Measurements from ENCODE around the gene ZNF747. TPM values are rescaled to one million over a fixed set of nuclear protein-coding genes. Genes with fewer than 3 reads are reported as not detected.

ZNF747 gene
- total RNA-seq: 10 to 100 TPM in 1 of 2 donors, 1 to 10 TPM in 1; 6.9 to 12.9 TPM

DNA sequence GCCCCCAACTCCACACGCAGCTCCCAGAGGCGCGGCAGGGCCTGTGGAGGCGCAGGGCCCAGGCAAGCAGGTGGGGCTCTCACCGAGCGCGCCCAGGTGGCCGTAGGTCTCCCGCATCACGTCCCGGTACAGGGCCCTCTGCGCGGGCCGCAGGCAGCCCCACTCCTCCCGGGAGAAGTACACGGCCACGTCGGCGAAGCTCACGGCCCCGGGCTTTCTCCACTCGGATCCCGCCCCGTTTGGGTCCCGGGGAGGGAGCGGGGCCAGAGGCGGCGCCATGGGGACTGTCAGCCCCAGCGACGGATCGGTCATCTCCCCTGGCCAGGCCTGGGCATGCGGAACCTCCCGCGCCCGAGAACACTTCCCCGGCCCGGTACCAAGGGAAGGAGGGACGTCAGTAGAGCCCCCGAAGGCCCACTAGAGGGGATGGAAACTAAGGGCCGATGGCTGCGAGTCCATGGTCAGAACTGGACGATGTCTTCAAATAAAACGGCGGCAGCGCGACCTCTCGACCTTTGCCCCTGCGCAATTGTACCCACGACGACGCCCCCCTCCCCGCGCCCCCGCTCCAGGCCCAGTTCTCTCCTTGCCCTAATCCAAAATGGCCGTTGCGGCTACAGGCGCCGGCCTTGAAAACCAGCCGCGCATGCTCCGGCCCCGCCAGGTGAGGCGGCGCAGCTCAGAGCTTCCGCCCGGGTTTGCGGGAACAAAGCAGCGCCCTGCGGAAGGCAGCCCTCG is at the start of gene ZNF747:
Gene ZNF747, minus strand, starts transcription at position 491 of the 738 bp plus-strand sequence. Its CDS starts 179 bp downstream, at position 312.
- Mint-ChIP-seq H3K27me3 (no peaks in the 10 kb centered on the region), H3K9me3 (no peaks in the 10 kb centered on the region), H3K36me3 (ENCODE audit: low read depth) (peaks cover 70% of the 10 kb centered on the region), H3K27ac (peak within 1 kb of the TSS; percentile 99), H3K4me1 (no peaks in the 10 kb centered on the region), H3K4me3 (peak within 1 kb of the TSS; percentile 99)
- ATAC-seq (replicated peaks): peak; percentile 82

DNA sequence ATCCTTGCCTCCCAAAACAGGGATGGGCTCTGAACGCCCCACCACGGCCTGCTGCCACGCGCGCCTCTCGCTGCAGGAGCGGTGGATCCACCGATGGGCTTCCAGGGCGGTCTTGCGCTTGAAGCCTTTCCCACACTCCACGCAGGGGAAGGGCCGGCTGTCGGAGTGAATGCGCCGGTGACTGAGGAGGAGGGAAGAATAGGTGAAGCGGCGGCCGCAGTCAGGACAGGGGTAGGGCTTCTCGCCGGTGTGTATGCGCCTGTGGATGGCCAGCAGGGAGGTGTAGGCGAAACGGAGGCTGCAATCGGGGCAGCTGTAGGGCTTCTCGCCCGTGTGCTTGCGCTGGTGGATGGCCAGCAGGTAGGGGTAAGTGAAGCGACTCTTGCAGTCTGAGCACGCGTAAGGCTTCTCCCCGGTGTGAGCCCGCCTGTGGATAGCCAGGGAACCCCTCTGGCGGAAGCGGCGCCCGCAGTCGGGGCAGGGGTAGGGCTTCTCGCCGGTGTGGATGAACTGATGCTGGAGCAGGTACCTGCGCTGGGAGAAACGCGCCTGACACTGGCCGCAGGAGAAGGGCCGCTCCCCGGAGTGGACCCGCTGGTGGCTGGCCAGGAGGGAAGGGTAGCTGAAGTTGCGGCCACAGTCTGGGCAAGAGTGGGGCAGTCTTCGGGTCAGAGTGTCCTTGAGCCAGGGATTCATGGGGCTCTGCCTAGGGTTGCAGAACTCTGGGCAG is 48.1 kb upstream of the ZNF747 start:
- peaks cover 78% of the 10 kb centered on the region for H3K36me3 Mint-ChIP-seq (ENCODE audit: low read depth)
- ATAC-seq (replicated peaks): no peak
- H3K27ac Mint-ChIP-seq: no peak overlapping the region

DNA sequence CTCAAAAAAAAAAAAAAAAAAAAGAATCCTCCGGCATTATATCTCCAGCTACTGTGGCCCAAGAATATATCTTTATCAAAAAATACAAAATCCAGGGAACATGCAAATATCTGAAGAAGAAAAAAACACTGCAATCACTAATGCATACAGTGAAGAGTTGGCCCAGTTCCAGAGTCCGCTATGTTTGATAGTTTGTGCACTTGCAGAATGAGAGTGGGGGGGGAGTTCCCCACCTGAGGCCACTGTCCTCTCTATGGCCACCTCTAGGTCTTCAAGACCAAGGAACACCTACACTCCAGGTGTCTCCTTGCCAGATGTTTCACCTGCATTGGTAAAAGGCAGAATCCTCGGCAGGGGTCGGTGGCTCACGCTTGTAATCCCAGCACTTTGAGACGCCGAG is 46.8 kb upstream of the ZNF747 start:
- Mint-ChIP-seq H3K36me3 (ENCODE audit: low read depth) (peaks cover 73% of the 10 kb centered on the region), H3K27me3 (no peaks in the 10 kb centered on the region), H3K4me3 (no peak overlapping the region), H3K27ac (no peak overlapping the region), H3K9me3 (no peaks in the 10 kb centered on the region), H3K4me1 (no peaks in the 10 kb centered on the region)
- no peak for ATAC-seq (replicated peaks)

More for the DNA sequence above, 48.1 kb upstream of the ZNF747 start:
- H3K4me3 Mint-ChIP-seq: no peak overlapping the region
- no peaks in the 10 kb centered on the region for H3K27me3 Mint-ChIP-seq
- H3K9me3 Mint-ChIP-seq: no peaks in the 10 kb centered on the region
- no peaks in the 10 kb centered on the region for H3K4me1 Mint-ChIP-seq

DNA sequence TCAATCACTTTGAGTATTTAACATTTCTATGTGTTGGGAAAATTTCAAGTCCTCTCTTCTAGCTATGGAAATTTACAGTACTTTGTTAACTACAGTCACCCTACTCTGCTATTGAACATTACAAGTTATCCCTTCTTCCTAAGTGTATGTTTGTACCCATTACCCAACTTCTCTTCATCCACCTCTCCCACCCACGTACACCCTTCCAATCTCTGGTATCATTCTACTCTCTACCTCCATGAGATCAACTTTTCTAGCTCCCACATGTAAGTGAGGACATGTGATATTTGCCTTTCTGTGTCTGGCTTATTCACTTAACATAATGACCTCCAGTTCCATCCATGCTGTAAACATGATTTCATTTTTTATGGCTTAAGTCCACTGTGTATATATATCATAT is 40.0 kb upstream of the ZNF747 start:
- no peak for ATAC-seq (replicated peaks)
- no peak overlapping the region for H3K4me3 Mint-ChIP-seq
- peaks cover 16% of the 10 kb centered on the region for H3K4me1 Mint-ChIP-seq
- H3K36me3 Mint-ChIP-seq (ENCODE audit: low read depth): peaks cover 21% of the 10 kb centered on the region
- H3K9me3 Mint-ChIP-seq: no peaks in the 10 kb centered on the region
- no peak overlapping the region for H3K27ac Mint-ChIP-seq
- no peaks in the 10 kb centered on the region for H3K27me3 Mint-ChIP-seq

DNA sequence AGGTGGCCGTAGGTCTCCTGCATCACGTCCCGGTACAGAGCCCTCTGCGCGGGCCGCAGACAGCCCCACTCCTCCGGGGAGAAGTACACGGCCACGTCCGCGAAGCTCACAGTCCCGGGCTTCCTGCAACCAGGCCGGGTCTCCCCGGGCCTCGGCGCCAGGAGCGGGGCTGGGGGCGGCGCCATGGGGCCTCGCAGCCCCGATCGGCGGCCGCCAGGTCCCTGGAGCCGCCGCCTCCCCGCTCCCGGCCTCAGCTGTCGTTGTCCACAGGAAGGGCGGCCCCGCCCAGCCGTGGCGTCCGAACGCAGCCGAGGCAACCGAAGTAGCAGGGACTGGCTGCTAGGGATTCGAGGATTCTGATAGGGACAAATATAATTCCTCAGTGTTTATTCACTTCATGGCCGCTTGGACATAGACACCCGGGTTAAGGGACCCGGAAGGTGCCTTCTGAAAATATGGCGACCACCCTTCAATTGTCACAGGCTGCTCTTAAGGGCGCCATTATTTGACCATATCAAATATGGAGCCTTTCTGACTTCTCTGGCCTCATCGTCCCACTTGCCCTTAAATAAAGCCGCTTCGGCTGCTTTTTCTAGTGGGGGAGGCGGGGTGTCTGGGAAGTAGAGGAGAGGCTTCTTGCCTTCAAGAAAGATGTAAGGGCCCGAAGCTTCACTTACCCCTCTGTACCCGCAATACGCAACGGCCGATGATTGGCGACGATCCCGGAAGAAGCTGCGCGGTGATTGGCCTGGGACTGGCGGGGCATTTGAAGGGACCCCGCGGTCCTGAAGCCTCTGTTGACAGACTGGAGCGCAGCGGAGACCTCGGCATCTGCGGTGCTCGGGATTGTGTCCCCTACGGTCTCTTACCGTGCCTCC is 37.0 kb upstream of the ZNF747 start, which contains the start of gene ZNF688:
Gene ZNF688, minus strand, starts transcription at position 270 of the 878 bp plus-strand sequence. Its CDS starts 85 bp downstream, at position 185.
- Mint-ChIP-seq H3K4me1 (peaks cover 31% of the 10 kb centered on the region), H3K9me3 (no peaks in the 10 kb centered on the region), H3K36me3 (ENCODE audit: low read depth) (no peaks in the 10 kb centered on the region), H3K27me3 (no peaks in the 10 kb centered on the region), H3K27ac (peak within 1 kb of the TSS; percentile 94), H3K4me3 (peak within 1 kb of the TSS; percentile 97)
- ATAC-seq (replicated peaks): peak; percentile 64

DNA sequence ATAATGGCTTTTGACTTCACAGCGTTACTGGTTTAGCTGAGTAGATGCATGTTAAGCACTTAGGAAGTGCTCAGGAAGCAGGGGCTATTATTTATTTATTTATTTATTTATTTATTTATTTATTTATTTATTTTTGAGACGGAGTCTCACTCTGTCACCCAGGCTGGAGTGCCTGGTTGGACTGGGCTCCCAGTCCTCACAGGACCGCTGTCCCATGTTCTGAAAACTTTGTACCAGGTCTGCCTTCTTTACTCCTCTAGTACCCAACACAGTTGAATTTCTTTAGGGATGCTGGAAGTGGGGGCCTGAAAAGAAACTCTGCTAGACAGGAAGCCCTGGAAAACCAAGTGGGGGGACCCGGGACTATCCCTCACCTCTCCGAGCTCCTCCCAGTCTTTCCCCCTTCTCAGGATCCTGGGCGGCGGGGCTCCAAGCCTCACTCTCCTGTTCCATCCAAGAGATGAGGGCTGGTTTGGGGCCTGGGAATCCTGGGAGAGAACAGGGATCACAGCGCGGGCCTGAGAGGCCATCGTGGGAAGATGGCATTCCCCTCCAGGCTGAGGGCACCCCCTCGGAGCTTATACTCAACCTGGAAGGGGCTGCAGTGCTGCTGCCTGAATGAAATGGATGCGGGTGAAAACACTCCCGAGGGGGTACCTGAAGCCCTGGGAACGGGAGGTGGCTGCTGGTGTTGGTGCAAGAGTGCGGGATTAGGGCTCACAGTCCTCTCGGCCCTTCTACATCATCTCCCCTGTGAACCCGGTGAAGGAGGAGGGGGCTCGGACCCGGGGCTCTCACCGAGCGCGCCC is 36.2 kb upstream of the ZNF747 start:
- peaks cover 37% of the 10 kb centered on the region for H3K4me1 Mint-ChIP-seq
- H3K27ac Mint-ChIP-seq: peak overlapping the region; percentile 94
- H3K9me3 Mint-ChIP-seq: no peaks in the 10 kb centered on the region
- no peaks in the 10 kb centered on the region for H3K27me3 Mint-ChIP-seq
- no peak for ATAC-seq (replicated peaks)
- peak overlapping the region; percentile 97 for H3K4me3 Mint-ChIP-seq
- H3K36me3 Mint-ChIP-seq (ENCODE audit: low read depth): no peaks in the 10 kb centered on the region

DNA sequence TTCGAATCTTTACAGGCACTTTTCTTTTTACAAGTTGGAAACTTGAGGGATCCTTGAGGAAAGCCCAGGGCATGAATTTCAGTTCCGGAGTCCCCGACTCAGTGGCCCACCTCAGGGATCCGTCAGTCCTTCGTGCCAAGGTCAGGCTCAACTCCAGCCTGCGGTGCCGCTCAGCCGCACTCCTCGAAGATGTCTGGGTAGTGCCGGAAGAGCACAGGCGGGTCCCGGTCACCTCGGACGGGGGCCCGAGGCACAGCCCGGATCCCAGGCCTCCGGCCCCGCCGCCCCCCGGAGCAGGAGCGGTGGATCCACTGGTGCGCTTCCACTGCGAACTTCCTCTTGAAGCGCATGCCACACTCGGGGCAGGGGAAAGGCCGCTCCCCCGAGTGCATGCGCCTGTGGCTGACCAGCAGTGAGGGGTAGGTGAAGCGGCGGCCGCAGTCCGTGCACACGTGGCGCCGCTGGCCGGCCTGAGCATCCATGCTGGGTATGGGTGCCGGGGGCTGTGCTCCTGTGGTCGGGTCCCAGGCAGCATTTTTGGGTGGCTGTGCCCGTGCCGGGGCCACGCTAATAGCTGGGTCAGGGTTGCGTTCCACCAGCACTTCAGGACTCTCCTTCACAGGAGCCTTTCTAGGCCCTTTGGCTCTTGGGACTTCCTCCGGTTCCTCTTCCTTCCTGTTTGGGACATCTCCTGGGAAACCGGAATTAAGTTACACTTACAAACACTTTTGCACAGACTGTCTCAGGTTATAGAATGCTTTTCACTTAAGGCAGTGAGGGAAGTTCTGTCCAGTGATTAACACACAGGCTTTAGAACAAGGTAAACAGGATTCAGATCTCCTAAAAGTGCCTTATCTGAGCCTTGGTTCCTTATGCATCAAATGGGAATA is 35.3 kb upstream of the ZNF747 start:
- peak overlapping the region; percentile 94 for H3K27ac Mint-ChIP-seq
- H3K9me3 Mint-ChIP-seq: no peaks in the 10 kb centered on the region
- ATAC-seq (replicated peaks): no peak
- H3K4me1 Mint-ChIP-seq: peaks cover 34% of the 10 kb centered on the region
- H3K36me3 Mint-ChIP-seq (ENCODE audit: low read depth): no peaks in the 10 kb centered on the region
- no peaks in the 10 kb centered on the region for H3K27me3 Mint-ChIP-seq
- peak overlapping the region; percentile 97 for H3K4me3 Mint-ChIP-seq

DNA sequence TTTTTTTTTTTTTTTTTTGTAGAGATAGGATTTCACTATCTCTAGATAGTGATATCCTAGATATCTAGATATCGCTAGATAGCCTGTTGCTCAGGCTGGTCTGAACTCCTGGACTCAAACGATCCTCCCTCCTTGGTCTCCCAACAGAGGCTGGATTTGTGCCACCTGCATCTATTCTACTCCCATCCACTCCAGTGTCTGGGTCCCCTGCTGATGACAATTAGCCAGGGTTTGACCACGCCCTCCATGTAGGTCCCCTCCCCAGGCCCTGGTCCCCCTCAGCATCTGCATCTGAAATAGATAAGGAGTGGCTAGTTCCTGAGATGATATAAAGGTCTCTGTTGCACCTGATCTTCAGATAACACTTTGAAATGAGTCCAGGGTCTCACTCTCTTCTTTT is 34.6 kb upstream of the ZNF747 start:
- no peak for ATAC-seq (replicated peaks)
- H3K4me1 Mint-ChIP-seq: peaks cover 29% of the 10 kb centered on the region
- peak overlapping the region; percentile 29 for H3K4me3 Mint-ChIP-seq
- H3K36me3 Mint-ChIP-seq (ENCODE audit: low read depth): no peaks in the 10 kb centered on the region
- no peaks in the 10 kb centered on the region for H3K27me3 Mint-ChIP-seq
- H3K27ac Mint-ChIP-seq: peak overlapping the region; percentile 59
- H3K9me3 Mint-ChIP-seq: no peaks in the 10 kb centered on the region

DNA sequence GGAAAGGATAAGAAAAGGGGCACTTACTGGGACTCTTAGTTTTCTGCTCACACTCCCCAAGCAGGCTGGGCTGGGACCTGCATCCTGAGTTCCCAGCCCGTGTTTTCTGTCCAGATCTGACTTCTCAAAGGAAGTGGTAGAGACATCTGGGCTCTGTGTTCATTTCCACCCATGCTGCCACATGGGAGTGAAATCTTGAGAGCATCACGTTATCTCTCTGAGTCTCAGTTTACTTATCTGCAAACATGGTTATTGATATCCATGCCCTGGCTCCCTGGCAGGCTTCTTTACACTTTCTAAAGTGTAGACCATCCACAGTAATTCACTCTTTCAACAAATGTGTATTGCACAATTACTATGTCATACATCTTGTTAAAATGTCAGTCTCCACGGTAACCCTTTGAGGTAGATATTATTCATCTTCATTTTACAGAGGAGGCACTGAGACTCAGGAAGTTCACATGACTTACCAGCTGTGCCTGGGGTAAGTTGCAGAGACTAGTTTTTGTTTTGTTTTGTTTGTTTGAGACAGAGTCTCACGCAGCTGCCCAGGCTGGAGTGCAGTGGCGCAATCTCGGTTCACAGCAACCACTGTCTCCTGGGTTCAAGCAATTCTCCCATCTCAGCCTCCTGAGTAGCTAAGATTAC is 33.5 kb upstream of the ZNF747 start:
- Mint-ChIP-seq H3K4me1 (peaks cover 26% of the 10 kb centered on the region), H3K27ac (peak overlapping the region; percentile 91), H3K4me3 (peak overlapping the region; percentile 88), H3K27me3 (no peaks in the 10 kb centered on the region), H3K36me3 (ENCODE audit: low read depth) (no peaks in the 10 kb centered on the region), H3K9me3 (no peaks in the 10 kb centered on the region)
- ATAC-seq (replicated peaks): peak; percentile 66

DNA sequence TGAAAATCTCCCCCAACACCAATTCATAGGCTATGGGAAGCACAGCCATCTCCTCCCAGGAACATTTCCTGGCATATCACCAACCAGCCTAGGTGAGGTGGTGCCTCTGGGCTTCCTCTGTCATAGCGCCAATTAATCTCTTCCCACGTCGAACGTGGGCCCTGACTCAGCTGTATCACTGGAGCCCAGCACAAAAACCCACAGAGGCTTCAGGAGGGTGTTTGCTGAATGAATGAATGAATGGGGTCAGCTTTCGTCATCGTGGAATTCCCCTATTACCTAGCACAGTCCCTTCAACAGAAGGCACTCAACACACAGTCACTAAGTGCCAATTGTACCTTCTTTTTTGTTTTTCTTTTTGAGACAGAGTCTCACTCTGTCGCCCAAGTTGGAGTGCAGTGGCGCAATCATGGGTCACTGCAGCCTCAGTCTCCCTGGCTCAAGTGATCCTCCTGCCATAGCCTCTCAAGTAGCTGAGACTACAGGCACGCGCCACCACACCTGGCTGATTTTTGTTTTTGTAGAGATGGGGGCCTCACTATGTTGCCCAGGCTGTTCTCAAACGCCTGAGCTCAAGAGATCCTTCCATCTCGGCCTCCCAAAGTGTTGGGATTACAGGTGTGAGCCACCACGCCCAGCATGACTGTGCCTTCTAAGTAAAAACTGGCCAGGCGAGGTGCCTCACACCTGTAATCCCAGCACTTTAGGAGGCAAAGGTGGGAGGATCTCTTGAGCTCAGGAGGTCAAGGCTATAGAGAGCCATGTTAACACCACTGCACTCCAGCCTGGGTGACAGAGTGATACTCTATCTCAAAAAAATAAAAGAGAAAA is 32.7 kb upstream of the ZNF747 start:
- Mint-ChIP-seq H3K27ac (peak overlapping the region; percentile 91), H3K27me3 (no peaks in the 10 kb centered on the region), H3K36me3 (ENCODE audit: low read depth) (no peaks in the 10 kb centered on the region), H3K4me1 (peaks cover 24% of the 10 kb centered on the region), H3K9me3 (no peaks in the 10 kb centered on the region), H3K4me3 (peak overlapping the region; percentile 88)
- ATAC-seq (replicated peaks): peak; percentile 77

DNA sequence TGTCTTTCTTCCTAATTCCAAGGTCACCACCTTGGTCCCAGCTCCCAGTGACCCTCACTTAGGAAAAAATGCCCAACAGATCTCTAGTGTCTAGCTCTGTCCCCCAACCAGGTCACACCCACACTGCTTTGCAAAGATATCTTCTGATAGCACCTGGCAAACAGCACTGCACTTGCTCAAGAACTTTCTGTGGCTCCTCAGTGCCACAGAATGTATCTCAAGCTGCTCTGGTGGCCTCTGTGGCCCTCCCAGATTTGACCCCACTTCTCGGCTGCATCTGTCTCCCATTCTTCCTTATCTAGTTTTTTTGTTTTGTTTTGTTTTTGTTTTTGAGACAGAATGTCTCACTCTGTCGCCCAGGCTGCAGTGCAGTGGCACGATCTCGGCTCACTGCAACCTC is 31.9 kb upstream of the ZNF747 start:
- Mint-ChIP-seq H3K4me3 (peak overlapping the region; percentile 88), H3K4me1 (peaks cover 20% of the 10 kb centered on the region), H3K9me3 (no peaks in the 10 kb centered on the region), H3K27ac (peak overlapping the region; percentile 91), H3K27me3 (no peaks in the 10 kb centered on the region), H3K36me3 (ENCODE audit: low read depth) (no peaks in the 10 kb centered on the region)
- no peak for ATAC-seq (replicated peaks)

DNA sequence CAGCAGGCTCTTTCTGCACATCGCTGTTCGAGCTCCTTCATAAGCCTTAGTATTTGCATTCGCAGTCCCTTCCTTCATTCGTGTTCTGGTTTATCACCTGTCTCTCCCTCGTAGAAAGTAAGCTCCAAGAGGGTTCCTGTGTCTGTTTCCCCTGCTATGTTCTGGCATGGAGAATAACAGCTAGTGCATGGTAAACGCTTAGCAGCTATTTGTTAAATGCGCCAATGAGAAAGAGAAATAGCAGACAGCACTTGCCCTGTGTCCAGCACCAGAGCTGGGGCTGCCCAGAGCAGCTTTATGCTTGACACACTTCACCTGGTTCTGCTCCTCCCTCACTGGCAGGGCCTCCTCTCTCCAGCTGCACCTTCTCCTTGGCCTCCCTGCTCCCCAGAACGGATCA is 31.3 kb upstream of the ZNF747 start:
- ATAC-seq (replicated peaks): no peak
- H3K27ac Mint-ChIP-seq: peak overlapping the region; percentile 91
- H3K27me3 Mint-ChIP-seq: no peaks in the 10 kb centered on the region
- no peaks in the 10 kb centered on the region for H3K36me3 Mint-ChIP-seq (ENCODE audit: low read depth)
- peaks cover 20% of the 10 kb centered on the region for H3K4me1 Mint-ChIP-seq
- H3K4me3 Mint-ChIP-seq: no peak overlapping the region
- H3K9me3 Mint-ChIP-seq: no peaks in the 10 kb centered on the region
